SJCRH30 (cell line): ENCODE results near the gene PLEKHH3. TPM values are rescaled to one million over a fixed set of nuclear protein-coding genes. Genes with fewer than 3 reads are reported as not detected.
A peak's percentile ranks its signal among the peaks of the same experiment; 100 is the strongest.

Experiments
- DNase-seq, 2 experiments: peaks; one replicate each; pipeline ENCODE4 v3.0.0-alpha.2; 2015 to 2020
- H3K27ac ChIP-seq: fragments of 250-450 bp; sonication (Bioruptor Pico); 2 replicates; pipeline ENCODE4 v1.5.1; 2020; ENCODE audit warnings: mild to moderate bottlenecking, moderate library complexity
- H3K27me3 ChIP-seq: fragments of 250-450 bp; sonication (Bioruptor Pico); 2 replicates; pipeline ENCODE4 v1.5.1; 2020; ENCODE audit warnings: mild to moderate bottlenecking, moderate library complexity
- H3K36me3 ChIP-seq: fragments of 250-450 bp; sonication (Bioruptor Pico); 2 replicates; pipeline ENCODE4 v1.5.1; 2020; ENCODE audit warnings: mild to moderate bottlenecking, moderate library complexity
- H3K4me1 ChIP-seq: fragments of 250-450 bp; sonication (Bioruptor Pico); 2 replicates; pipeline ENCODE4 v1.5.1; 2020; ENCODE audit warnings: mild to moderate bottlenecking, moderate library complexity
- H3K4me3 ChIP-seq: fragments of 250-450 bp; sonication (Bioruptor Pico); 2 replicates; pipeline ENCODE4 v1.5.1; 2020; ENCODE audit warnings: mild to moderate bottlenecking, moderate library complexity
- H3K9me3 ChIP-seq: fragments of 250-450 bp; sonication (Bioruptor Pico); replicated peaks from 2 replicates; pipeline ENCODE4 v1.5.1; 2020; ENCODE audit warnings: mild to moderate bottlenecking, moderate library complexity
- total RNA-seq: library from RNA; depleted of rRNA; stranded (reverse); fragments of >200 nt; shearing (Covaris generic); gene quantifications from 2 replicates; pipeline ENCODE4 v1.2.3, GENCODE V29; 2014; rRNA removed

Gene PLEKHH3, protein sequence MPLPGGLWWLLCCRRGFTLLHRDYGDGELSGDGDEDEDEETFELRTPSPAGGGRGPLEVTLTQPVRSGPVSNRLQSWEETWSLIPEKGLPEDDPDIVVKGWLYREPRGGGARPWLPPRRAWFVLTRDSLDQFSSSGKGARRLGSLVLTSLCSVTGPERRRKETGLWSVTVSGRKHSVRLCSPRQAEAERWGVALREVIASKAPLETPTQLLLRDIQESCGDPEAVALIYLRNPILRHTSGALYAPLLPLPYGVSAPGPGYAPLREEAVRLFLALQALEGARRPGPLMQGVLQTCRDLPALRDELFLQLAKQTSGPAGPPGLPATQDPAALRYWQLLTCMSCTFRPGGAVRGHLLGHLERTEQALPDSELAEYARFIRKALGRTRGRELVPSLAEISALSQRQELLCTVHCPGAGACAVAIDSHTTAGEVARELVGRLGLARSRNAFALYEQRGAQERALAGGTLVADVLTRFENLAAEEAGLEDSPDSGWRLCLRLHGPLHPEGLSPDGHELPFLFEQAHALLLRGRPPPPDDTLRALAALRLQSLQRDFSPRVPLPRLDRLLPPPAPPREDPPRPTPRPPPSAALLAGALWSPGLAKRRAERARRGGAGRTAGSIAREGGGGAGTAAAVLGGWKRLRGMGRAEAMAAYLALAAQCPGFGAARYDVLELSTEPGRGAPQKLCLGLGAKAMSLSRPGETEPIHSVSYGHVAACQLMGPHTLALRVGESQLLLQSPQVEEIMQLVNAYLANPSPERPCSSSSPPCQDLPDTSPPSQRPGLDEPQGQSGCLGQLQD
- 10.9 and 13.7 TPM in 2 replicates for total RNA-seq

DNA sequence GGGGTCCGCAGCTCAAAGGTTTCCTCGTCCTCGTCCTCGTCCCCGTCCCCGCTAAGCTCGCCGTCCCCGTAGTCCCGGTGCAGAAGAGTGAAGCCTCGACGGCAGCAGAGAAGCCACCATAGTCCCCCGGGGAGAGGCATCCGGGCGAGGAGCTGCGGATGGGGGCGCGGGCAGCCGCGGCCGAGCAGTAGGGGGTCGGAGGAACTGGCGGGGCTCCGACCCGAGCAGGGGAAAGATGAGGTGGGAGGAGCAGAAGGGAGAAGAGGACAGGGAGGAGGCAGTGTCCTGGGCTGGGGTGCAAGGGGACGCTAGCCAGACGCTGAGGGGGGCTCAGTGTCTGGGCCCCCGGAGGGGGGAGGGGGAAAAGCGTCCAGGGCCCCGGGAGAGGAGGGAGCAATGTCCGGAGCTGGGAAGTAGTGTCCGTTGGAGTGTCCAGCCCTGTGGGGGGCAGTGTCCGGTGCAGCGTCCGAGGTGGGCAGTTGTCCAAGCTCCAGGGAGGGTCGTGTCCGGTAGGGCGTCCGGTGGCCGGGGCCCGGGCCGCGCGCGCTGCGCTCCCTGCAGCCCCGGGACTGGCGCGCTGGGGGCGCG, at the start of gene PLEKHH3:
PLEKHH3 (minus strand) TSS at position 571 of the 588 bp plus-strand sequence; CDS start at position 140, 431 bp downstream.
- Histone ChIP-seq H3K27me3 (no peaks in the 10 kb centered on the region), H3K27ac (peak within 1 kb of the TSS; percentile 89), H3K36me3 (no peaks in the 10 kb centered on the region; the same call in 1 of the 2 replicates), H3K4me1 (peaks cover 10% of the 10 kb centered on the region; the same call in 1 of the 2 replicates), H3K4me3 (peak within 1 kb of the TSS; percentile 88), H3K9me3 (no peaks in the 10 kb centered on the region)
- peak in 1 of 2 experiments; percentile 61 for DNase-seq

DNA sequence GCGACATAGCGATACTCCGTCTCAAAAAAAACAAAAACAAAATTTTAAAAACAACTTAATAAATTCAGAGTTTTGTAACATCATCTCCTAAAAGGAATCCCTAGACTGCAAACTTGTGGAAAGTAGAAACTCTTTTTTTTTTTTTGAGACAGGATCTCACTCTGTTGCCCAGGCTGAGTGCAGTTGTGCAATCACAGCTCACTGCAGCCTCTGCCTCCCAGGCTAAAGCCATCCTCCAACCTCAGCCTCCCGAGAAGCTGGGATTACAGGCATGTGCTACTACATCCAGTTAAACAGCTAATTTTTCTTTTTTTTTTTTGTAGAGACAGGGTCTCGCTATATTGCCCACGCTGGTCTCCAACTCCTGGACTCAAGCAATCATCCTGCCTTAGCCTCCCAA, 48.3 kb upstream of the PLEKHH3 start:
- no peak overlapping the region for H3K27ac ChIP-seq

DNA sequence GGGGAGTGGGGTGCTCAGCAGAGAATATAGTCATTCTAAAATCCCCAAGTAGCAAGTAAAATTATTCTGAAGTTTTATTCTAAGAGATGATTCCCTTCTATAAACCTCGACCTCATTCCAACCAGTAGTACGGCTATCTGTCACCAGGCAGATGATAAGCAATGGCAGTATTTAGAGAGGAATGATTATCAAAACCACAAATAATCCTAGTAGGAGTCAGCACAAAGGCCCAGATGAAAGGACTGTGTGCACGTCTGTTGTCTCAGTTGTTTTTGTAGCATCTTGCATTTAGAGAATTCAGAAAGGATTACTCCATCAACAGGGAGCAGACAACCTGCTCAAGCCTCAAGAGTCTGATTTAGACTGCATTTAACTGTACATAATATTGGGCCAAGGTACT, 46.8 kb upstream of the PLEKHH3 start:
- Histone ChIP-seq H3K4me1 (no peaks in the 10 kb centered on the region), H3K9me3 (no peaks in the 10 kb centered on the region), H3K4me3 (no peak overlapping the region), H3K36me3 (peaks cover 31% of the 10 kb centered on the region), H3K27me3 (no peaks in the 10 kb centered on the region), H3K27ac (no peak overlapping the region)
- no peak for DNase-seq

More for the DNA sequence above, 48.3 kb upstream of the PLEKHH3 start:
- Histone ChIP-seq H3K4me1 (no peaks in the 10 kb centered on the region), H3K36me3 (peaks cover 27% of the 10 kb centered on the region), H3K9me3 (no peaks in the 10 kb centered on the region), H3K27me3 (no peaks in the 10 kb centered on the region), H3K4me3 (no peak overlapping the region)
- no peak for DNase-seq

DNA sequence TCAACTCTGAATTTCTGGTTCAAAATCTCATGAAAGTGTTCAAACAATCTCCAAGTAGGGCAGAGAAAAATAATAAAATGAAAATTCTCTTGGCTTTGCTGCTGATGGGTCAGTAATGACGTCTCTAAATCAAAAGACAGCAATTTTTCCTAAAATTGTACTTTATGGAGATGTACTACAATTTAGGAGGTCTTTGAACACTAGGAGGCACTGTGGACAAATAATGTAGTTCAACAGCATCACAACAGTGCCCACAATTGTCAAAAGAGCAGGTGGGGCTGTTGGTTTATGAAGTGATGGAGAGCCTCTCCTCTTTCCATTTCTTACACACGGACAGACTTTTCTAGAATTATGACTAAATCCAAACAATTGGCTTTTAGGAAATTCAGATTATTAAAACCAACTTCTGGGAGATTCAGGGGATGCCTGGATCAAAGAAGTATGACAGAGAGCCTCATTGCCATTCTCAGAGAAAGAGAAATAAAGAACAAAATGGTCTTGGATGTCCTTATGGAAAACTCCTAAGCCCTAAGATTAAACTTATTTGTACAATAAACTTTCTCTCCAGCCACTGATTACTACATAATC, 44.3 kb upstream of the PLEKHH3 start:
- DNase-seq: peak; percentile 55 to 82
- no peaks in the 10 kb centered on the region for H3K4me1 ChIP-seq
- no peak overlapping the region for H3K27ac ChIP-seq
- no peaks in the 10 kb centered on the region for H3K9me3 ChIP-seq
- H3K27me3 ChIP-seq: no peaks in the 10 kb centered on the region
- peaks cover 21% of the 10 kb centered on the region for H3K36me3 ChIP-seq
- H3K4me3 ChIP-seq: no peak overlapping the region

DNA sequence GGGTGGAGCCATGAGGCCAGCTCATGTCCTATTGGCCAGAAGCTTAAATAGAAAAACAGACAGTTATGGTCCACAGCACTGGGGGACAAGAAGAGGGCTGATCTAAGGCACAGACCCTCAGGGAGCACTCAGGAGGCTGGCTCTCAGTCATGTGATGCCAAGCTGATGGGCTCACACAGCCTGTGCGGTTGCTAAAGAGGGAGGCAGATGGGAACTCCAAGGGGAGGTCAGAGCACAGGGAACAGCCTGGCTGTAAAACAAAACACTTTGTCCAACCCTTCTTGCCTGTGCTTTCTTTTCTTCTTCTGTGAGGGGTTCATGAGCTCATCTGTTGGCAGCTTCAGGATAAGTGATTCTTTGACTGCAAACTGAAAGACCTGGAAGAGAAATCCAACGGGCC, 32.8 kb upstream of the PLEKHH3 start:
- H3K9me3 ChIP-seq: no peaks in the 10 kb centered on the region
- H3K36me3 ChIP-seq: peaks cover 37% of the 10 kb centered on the region
- H3K27me3 ChIP-seq: no peaks in the 10 kb centered on the region
- DNase-seq: no peak
- H3K4me3 ChIP-seq: no peak overlapping the region
- H3K27ac ChIP-seq: no peak overlapping the region
- H3K4me1 ChIP-seq: no peaks in the 10 kb centered on the region

DNA sequence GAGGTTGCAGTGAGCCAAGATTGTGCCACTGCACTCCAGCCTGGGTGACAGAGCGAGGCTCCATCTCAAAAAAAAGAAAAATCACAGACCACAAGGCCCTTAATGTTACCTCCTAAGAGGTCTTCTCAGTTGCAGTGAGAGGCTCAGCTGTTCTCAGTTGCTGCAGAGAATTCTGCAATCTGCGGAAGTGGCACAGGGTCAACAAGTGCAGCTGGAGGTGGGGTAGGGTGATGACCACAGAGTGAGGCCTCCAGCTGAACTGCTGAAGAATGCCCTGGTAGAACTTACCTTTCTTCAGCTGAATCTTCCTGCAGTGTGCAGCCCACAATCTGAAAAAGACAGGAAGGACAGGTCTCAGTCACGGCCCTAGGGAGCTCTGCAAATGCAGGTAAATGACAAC, 31.8 kb upstream of the PLEKHH3 start:
- H3K9me3 ChIP-seq: no peaks in the 10 kb centered on the region
- H3K36me3 ChIP-seq: peaks cover 39% of the 10 kb centered on the region
- no peak overlapping the region for H3K27ac ChIP-seq
- no peaks in the 10 kb centered on the region for H3K4me1 ChIP-seq
- H3K4me3 ChIP-seq: no peak overlapping the region
- DNase-seq: no peak
- H3K27me3 ChIP-seq: no peaks in the 10 kb centered on the region

DNA sequence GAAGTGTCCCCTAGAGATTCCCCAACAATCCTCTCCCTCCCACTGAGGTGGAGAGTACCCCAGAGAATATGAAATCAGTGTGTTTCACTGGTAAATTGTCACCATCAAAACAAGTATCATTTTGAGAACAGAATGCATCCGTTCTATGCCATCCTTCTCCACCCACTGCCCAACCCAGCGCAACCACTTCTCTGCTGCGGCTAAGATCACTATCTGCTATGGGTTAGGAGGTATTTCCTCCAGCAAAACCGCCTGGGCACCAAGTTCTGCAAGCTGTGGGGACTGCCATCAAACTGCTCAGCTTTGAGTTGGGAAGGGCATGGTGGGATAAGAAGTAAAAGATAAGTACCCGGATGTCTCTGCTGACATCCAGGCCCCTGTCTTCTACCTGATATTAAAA, 29.9 kb upstream of the PLEKHH3 start:
- Histone ChIP-seq H3K4me3 (no peak overlapping the region), H3K27me3 (no peaks in the 10 kb centered on the region), H3K9me3 (no peaks in the 10 kb centered on the region), H3K36me3 (peaks cover 36% of the 10 kb centered on the region), H3K4me1 (no peaks in the 10 kb centered on the region), H3K27ac (no peak overlapping the region)
- DNase-seq: no peak

DNA sequence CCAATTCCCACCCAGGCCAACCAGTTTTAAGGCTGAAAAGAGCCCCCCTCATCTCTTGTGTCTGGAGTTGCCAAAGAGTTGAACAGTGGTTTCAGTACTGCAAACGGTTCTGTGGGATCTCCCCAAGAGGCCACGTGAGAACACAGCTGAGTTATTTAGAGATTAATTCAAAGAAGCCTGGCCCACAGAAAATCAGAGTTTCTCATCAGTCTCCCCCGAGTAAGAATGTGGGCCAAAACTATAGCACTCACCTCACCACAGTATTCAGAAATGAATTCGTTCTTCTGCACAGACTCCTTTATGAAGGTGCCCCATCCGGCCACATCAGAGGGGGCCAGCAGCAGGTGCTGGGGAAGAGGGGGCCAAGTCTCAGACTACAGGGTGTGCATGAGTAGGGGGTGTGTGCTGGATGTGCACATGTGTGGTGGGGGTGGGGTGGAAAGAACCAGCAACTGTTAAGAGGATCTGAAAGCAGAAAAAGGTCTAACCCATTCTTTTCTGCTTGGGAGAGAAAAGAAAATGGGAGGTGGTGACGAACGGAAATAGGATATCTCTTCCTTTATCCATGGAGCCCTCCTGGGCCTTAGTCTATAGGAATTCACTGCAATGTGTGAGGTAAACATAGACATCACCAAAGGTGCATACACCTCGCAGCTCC, 28.2 kb upstream of the PLEKHH3 start:
- Histone ChIP-seq H3K9me3 (no peaks in the 10 kb centered on the region), H3K4me3 (no peak overlapping the region), H3K27ac (no peak overlapping the region), H3K36me3 (peaks cover 35% of the 10 kb centered on the region), H3K27me3 (no peaks in the 10 kb centered on the region), H3K4me1 (no peaks in the 10 kb centered on the region)
- DNase-seq: no peak

DNA sequence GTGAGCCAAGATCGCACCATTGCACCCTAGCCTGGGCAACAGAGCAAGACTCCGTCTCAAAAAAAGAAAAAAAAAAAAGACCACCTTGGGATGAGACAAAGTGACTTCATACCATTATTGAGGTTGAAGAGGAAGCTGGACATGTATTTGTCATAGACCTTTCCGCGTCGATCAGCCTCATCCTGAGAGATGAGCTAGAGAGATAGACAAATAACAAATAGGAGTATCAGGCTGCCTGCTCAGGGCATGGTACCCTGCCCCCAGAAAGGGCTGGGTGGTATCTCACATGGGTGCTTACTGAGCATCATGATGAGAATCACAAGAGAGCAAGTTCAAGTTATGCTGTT, 27.7 kb upstream of the PLEKHH3 start:
- Histone ChIP-seq H3K4me3 (no peak overlapping the region), H3K9me3 (no peaks in the 10 kb centered on the region), H3K4me1 (peaks cover 3% of the 10 kb centered on the region; the same call in 1 of the 2 replicates), H3K27ac (no peak overlapping the region), H3K36me3 (peaks cover 31% of the 10 kb centered on the region), H3K27me3 (no peaks in the 10 kb centered on the region)
- no peak for DNase-seq

DNA sequence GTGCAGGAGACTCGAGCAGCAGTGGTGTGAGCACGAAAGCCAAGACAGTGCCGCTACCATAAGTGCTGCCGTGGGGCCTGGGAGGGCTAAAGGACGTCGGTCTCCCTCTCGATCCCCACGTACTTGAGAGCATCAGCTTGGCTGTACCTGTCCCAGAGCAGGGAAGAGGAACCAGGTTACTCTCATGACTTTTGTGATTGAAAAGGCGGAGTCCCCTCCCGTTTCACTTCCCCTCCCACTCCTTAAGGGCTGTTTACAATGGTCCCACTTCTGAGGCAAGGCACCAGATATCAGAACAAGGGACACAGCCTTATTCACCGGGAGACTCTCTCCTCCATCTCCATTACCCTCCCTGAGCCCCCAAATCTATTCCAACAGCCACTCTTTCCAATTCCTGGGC, 25.7 kb upstream of the PLEKHH3 start:
- DNase-seq: no peak
- no peak overlapping the region for H3K4me3 ChIP-seq
- H3K4me1 ChIP-seq: peaks cover 10% of the 10 kb centered on the region
- peaks cover 22% of the 10 kb centered on the region for H3K36me3 ChIP-seq
- no peaks in the 10 kb centered on the region for H3K27me3 ChIP-seq
- H3K27ac ChIP-seq: no peak overlapping the region
- no peaks in the 10 kb centered on the region for H3K9me3 ChIP-seq

DNA sequence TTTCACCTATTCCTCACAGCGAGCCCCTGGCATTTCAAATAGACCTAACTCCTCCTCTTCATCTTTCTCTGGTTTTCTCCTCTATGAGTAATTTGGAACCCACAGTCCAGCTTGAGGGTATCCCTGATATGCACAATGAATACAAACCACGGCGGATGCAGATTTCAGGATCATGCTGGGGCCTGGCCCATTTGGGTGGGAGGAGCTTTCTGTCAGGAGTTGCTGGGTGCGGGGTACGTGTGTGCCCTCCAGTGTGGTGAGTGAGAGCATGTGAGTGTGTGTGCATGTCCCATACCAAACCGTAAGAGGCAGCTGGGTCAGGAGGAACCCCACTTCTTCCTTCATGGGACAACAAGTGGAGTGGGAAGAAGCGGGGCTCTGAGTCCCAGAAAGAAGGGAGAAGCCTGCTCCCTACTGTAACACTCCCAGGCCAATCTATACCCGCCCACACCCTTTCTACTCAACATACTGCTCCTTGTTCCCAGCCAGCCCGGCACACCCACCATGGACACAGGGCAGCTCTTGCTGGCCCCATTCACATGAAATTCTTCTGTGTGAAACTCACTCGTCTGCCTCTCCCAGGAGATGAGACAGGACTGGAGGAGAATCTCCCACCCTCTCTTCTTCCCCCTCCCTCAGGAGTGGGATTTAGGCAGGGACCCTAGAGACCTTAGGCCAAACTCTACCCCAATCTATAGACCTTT, 23.9 kb upstream of the PLEKHH3 start:
- Histone ChIP-seq H3K4me1 (peaks cover 10% of the 10 kb centered on the region), H3K27me3 (no peaks in the 10 kb centered on the region), H3K36me3 (peaks cover 19% of the 10 kb centered on the region), H3K4me3 (no peak overlapping the region), H3K9me3 (no peaks in the 10 kb centered on the region), H3K27ac (no peak overlapping the region)
- no peak for DNase-seq

DNA sequence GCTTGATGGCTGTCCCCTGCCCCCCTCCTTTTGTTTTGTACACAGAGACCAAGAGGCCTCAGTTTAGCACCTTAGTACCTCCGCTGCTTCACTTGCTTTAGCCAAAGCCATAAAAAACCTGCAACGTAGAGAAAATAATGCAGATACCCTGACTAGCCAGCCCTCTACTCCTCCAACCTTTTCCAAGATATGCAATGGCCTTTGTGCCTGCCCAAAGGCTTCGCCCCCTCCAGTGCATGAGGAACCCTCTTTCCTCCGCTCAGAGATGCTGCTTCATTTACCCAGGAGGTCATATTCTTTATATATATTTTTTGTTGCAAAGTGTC, 22.6 kb upstream of the PLEKHH3 start:
- H3K4me1 ChIP-seq: peaks cover 10% of the 10 kb centered on the region
- no peaks in the 10 kb centered on the region for H3K27me3 ChIP-seq
- DNase-seq: no peak
- no peak overlapping the region for H3K4me3 ChIP-seq
- H3K36me3 ChIP-seq: peaks cover 8% of the 10 kb centered on the region
- no peak overlapping the region for H3K27ac ChIP-seq
- no peaks in the 10 kb centered on the region for H3K9me3 ChIP-seq

DNA sequence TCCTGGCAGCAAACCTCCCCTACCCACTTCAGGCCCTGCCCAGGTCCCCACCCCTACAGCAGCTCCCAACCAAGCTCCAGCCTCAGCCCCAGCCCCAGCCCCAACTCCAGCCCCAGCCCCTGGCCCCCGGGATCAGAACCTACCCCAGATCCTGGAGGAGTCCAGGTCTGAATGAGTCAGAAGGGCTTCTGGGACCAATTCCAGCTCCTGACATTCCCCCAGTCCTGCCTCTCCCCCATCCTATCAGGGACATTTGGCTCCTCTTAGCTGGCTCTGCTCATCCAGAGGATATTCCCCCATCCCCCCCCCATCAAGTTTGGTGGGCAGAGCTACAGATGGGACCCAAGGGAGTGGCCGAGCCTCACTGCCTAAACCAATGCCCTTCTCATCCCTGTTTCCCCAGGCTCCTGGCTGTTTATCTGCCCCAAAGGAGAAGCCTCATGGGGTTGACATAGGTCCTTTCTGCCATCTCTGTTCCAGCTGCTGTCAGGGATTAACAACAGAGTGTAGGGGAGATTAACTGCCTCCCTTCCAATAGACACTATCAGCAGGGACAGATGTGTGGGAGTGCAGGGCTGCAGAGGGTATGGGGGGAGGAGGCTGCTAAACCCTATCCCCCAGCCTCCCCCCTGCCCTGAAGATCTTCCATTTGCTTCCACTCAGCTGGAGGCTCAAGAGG, 22.1 kb upstream of the PLEKHH3 start:
- DNase-seq: peak; percentile 75 to 83
- Histone ChIP-seq H3K4me1 (peaks cover 10% of the 10 kb centered on the region), H3K27me3 (no peaks in the 10 kb centered on the region), H3K4me3 (no peak overlapping the region), H3K27ac (no peak overlapping the region), H3K9me3 (no peaks in the 10 kb centered on the region), H3K36me3 (peaks cover 4% of the 10 kb centered on the region; the same call in 1 of the 2 replicates)
